Measurements from ENCODE around the gene IMP3. TPM values are rescaled to one million over a fixed set of nuclear protein-coding genes. Genes with fewer than 3 reads are reported as not detected.
"Not testable (repeated sequence)": the region's sequence is repeated elsewhere in the genome, so short reads cannot be mapped to it uniquely, and the experiment has no call there.

IMP3 gene
- polyA plus RNA-seq (ENCODE audit: insufficient read length in 10 of 10): 10 to 100 TPM; 25.1 to 38.3 (median 31.1) TPM
- long read RNA-seq, donor 1, transcript IMP3-202 (1 exons, 1,237 nt): major isoform, 32 of 32 reads
- long read RNA-seq, donor 1, partial matches to known transcripts: 0 of 32 reads
- long read RNA-seq, donor 1, other reads (novel, unspliced or antisense): 0 of 32 reads
- long read RNA-seq, donor 2, transcript IMP3-202 (1 exons, 1,237 nt): major isoform, 44 of 44 reads
- long read RNA-seq, donor 2, partial matches to known transcripts: 0 of 44 reads
- long read RNA-seq, donor 2, other reads (novel, unspliced or antisense): 0 of 44 reads
- long read RNA-seq, donor 3: 0 reads
- long read RNA-seq, donor 4, transcript IMP3-202 (1 exons, 1,237 nt): major isoform, 31 of 42 reads
- long read RNA-seq, donor 4, partial matches to known transcripts: 11 of 42 reads
- long read RNA-seq, donor 4, other reads (novel, unspliced or antisense): 0 of 42 reads
- long read RNA-seq, donor 5, transcript IMP3-202 (1 exons, 1,237 nt): major isoform, 51 of 51 reads
- long read RNA-seq, donor 5, partial matches to known transcripts: 0 of 51 reads
- long read RNA-seq, donor 5, other reads (novel, unspliced or antisense): 0 of 51 reads
- long read RNA-seq, donor 6, transcript IMP3-202 (1 exons, 1,237 nt): major isoform, 43 of 52 reads
- long read RNA-seq, donor 6, partial matches to known transcripts: 9 of 52 reads
- long read RNA-seq, donor 6, other reads (novel, unspliced or antisense): 0 of 52 reads
- long read RNA-seq, donor 7, transcript IMP3-202 (1 exons, 1,237 nt): major isoform, 21 of 21 reads
- long read RNA-seq, donor 7, partial matches to known transcripts: 0 of 21 reads
- long read RNA-seq, donor 7, other reads (novel, unspliced or antisense): 0 of 21 reads
- long read RNA-seq, donor 8, transcript IMP3-202 (1 exons, 1,237 nt): major isoform, 43 of 50 reads
- long read RNA-seq, donor 8, partial matches to known transcripts: 7 of 50 reads
- long read RNA-seq, donor 8, other reads (novel, unspliced or antisense): 0 of 50 reads
- long read RNA-seq, donor 9, partial matches to known transcripts: 0 of 2 reads
- long read RNA-seq, donor 9, other reads (novel, unspliced or antisense): 0 of 2 reads

GRCh38 chr15:75639709-75640482 lies at the start of gene IMP3:
TSS of gene IMP3 (minus strand) at chr15:75640224. CDS start at chr15:75640168, 56 bp downstream.
- DNase-seq: peak; percentile 98 to 99 (median 98)

- DNase-seq: not testable (repeated sequence)
Observed at GRCh38 chr15:75689429-75689828, 49.4 kb upstream of the IMP3 start.

GRCh38 chr15:75688831-75689230 lies 48.8 kb upstream of the IMP3 start:
- no peak for DNase-seq

GRCh38 chr15:75688278-75688557 lies 48.2 kb upstream of the IMP3 start:
- no peak for DNase-seq

GRCh38 chr15:75687486-75688277 lies 47.7 kb upstream of the IMP3 start:
- DNase-seq: no peak

- DNase-seq: peak in 2 of 3 donors; percentile 68 to 83
Observed at GRCh38 chr15:75686212-75686642, 46.2 kb upstream of the IMP3 start.

- DNase-seq: no peak
Observed at GRCh38 chr15:75685195-75685594, 45.2 kb upstream of the IMP3 start.

- DNase-seq: no peak
Observed at GRCh38 chr15:75684648-75685047, 44.6 kb upstream of the IMP3 start.

GRCh38 chr15:75683646-75684312 lies 43.8 kb upstream of the IMP3 start:
- DNase-seq: peak in 2 of 3 donors; percentile 67 to 76

GRCh38 chr15:75682181-75683135 lies 42.4 kb upstream of the IMP3 start:
- DNase-seq: no peak

GRCh38 chr15:75680007-75680789 lies 40.2 kb upstream of the IMP3 start:
- no peak for DNase-seq

- not testable (repeated sequence) for DNase-seq
Observed at GRCh38 chr15:75678324-75678690, 38.3 kb upstream of the IMP3 start.

- no peak for DNase-seq
Observed at GRCh38 chr15:75677465-75678323, 37.7 kb upstream of the IMP3 start.

- no peak for DNase-seq
Observed at GRCh38 chr15:75676688-75677464, 36.9 kb upstream of the IMP3 start.

- no peak for DNase-seq
Observed at GRCh38 chr15:75675579-75676404, 35.8 kb upstream of the IMP3 start.
